HCT116 (cell line): Measurements from ENCODE around the gene FRMD4A. TPM values are rescaled to one million over a fixed set of nuclear protein-coding genes. Genes with fewer than 3 reads are reported as not detected.

Source experiments
- ATAC-seq: fragments of 200-7000 bp; cut with Tn5 transposase; 2 replicates; pipeline ENCODE4 v1.9.1; 2020; ENCODE audit warnings: mild to moderate bottlenecking, moderate library complexity
- BruUV-seq: library from RNA; stranded (reverse); fragments of 400-500 nt; replicated peaks from 2 replicates; lab custom pipeline; 2021; lab: Mats Ljungman, UMichigan
- CTCF ChIA-PET: fragments of 300-600 bp; sonication (Branson Sonifier 250); formaldehyde crosslinking; loops from one replicate; lab custom pipeline; 2021; ENCODE audit warnings: antibody characterized with exemption; lab: Charles Lee
- POLR2A ChIA-PET: fragments of 300-600, 350-600 bp; sonication (Branson Sonifier 250); formaldehyde crosslinking; loops from one replicate; lab custom pipeline; 2021; ENCODE audit warnings: antibody characterized with exemption; lab: Charles Lee
- RAD21 ChIA-PET, 2 experiments: fragments of 300-600 bp; sonication (Branson Sonifier 250); formaldehyde crosslinking; loops; one replicate each; lab custom pipeline; 2023; ENCODE audit warnings: low total read pairs in 2 of 2; ENCODE audit not compliant: uncharacterized antibody in 2 of 2, unreplicated experiment in 2 of 2, low non-redundant PET in 1 of 2; lab: Charles Lee
- DNase-seq: peaks from one replicate; pipeline ENCODE4 v3.0.0-alpha.2; 2010; ENCODE audit warnings: low read depth, low spot score
- H2AFZ ChIP-seq: fragments of 200-600 bp; shearing (Covaris generic), sonication (generic); 2 replicates; pipeline ENCODE4 v1.6.1; 2017; ENCODE audit warnings: low read depth, mixed run types, mixed read lengths, antibody characterized with exemption, low read length; ENCODE audit not compliant: poor library complexity, severe bottlenecking
- H3K27ac ChIP-seq: 2 replicates; pipeline ENCODE4 v1.5.1; 2012; ENCODE audit warnings: low read depth, low read length
- H3K27me3 ChIP-seq: fragments of 200-600 bp; sonication (generic); 2 replicates; pipeline ENCODE4 v1.6.1; 2016; ENCODE audit warnings: mixed run types, low read length, mixed read lengths; ENCODE audit not compliant: insufficient read depth
- H3K36me3 ChIP-seq, 2 experiments: fragments of 200-500 bp in 1 of 2; fragments of 200-600 bp in 1 of 2; sonication (Bioruptor generic) in 1 of 2; sonication (generic) in 1 of 2; 2 replicates each; pipeline versions ENCODE4 v1.5.1 to v1.6.1; 2014 to 2016; ENCODE audit warnings: low read length in 2 of 2, inconsistent platforms in 1 of 2, mixed read lengths in 1 of 2, mixed run types in 1 of 2; ENCODE audit not compliant: insufficient read depth in 2 of 2, control insufficient read depth in 1 of 2
- H3K4me1 ChIP-seq, 2 experiments: fragments of 200-600 bp in 1 of 2; sonication (generic) in 1 of 2; 2 replicates each; pipeline versions ENCODE4 v1.5.1 to v1.6.1; 2012 to 2017; ENCODE audit warnings: low read length in 2 of 2, inconsistent platforms in 1 of 2, mild to moderate bottlenecking in 1 of 2, mixed read lengths in 1 of 2, mixed run types in 1 of 2, moderate library complexity in 1 of 2; ENCODE audit not compliant: insufficient read depth in 2 of 2, control insufficient read depth in 1 of 2
- H3K4me2 ChIP-seq: fragments of 200-600 bp; sonication (generic); 2 replicates; pipeline ENCODE4 v1.6.1; 2017; ENCODE audit warnings: mixed run types, low read length, mixed read lengths
- H3K4me3 ChIP-seq, 2 experiments: fragments of 200-600 bp in 1 of 2; sonication (generic) in 1 of 2; replicated peaks in 1 of 2; 2 replicates each; pipeline ENCODE4 v1.5.1; 2011 to 2016; ENCODE audit warnings: low read length in 2 of 2, control low read depth in 1 of 2, low read depth in 1 of 2, mild to moderate bottlenecking in 1 of 2, mixed read lengths in 1 of 2, mixed run types in 1 of 2
- H3K79me2 ChIP-seq: fragments of 200-600 bp; sonication (generic); 2 replicates; pipeline ENCODE4 v1.6.1; 2017; ENCODE audit warnings: mild to moderate bottlenecking, mixed run types, low read length, moderate library complexity, mixed read lengths; ENCODE audit not compliant: insufficient read depth
- H3K9ac ChIP-seq: fragments of 200-600 bp; sonication (generic); 2 replicates; pipeline ENCODE4 v1.6.1; 2016; ENCODE audit warnings: low read length, mixed read lengths
- H3K9me2 ChIP-seq: fragments of 200-600 bp; sonication (generic), shearing (Covaris generic); 2 replicates; pipeline ENCODE4 v1.6.1; 2017; ENCODE audit warnings: mixed run types, mild to moderate bottlenecking, moderate library complexity; ENCODE audit not compliant: insufficient read depth
- H3K9me3 ChIP-seq, 2 experiments: fragments of 200-500 bp in 1 of 2; fragments of 200-600 bp in 1 of 2; sonication (Bioruptor generic) in 1 of 2; sonication (generic) in 1 of 2; 2 replicates each; pipeline ENCODE4 v1.6.1; 2014 to 2017; ENCODE audit warnings: low read length in 2 of 2, mixed read lengths in 2 of 2, inconsistent platforms in 1 of 2, low read depth in 1 of 2, mild to moderate bottlenecking in 1 of 2, mixed run types in 1 of 2, moderate library complexity in 1 of 2; ENCODE audit not compliant: control insufficient read depth in 1 of 2, insufficient read depth in 1 of 2
- H4K20me1 ChIP-seq: fragments of 200-600 bp; sonication (generic), shearing (Covaris generic); 2 replicates; pipeline ENCODE4 v1.6.1; 2017; ENCODE audit warnings: mixed run types, mild to moderate bottlenecking, moderate library complexity; ENCODE audit not compliant: insufficient read depth
- ATF3 ChIP-seq: IDR thresholded peaks from 2 replicates; pipeline ENCODE4 v1.6.1; 2012
- CEBPB ChIP-seq: IDR thresholded peaks from 2 replicates; pipeline ENCODE4 v1.6.1; 2012; ENCODE audit warnings: low read depth
- CTCF ChIP-seq, 3 experiments: fragments of 200-600 bp in 1 of 3; sonication (generic) in 1 of 3; IDR thresholded peaks in 2 of 3; conservative IDR thresholded peaks in 1 of 3; 2 replicates each; pipeline ENCODE4 v1.5.1; 2012 to 2017; ENCODE audit warnings: low read depth in 2 of 3, low read length in 2 of 3, antibody characterized with exemption in 1 of 3, borderline replicate concordance in 1 of 3, control low read depth in 1 of 3, mild to moderate bottlenecking in 1 of 3, mixed read lengths in 1 of 3, mixed run types in 1 of 3, moderate library complexity in 1 of 3; ENCODE audit not compliant: insufficient read depth in 1 of 3
- EGR1 ChIP-seq: IDR thresholded peaks from 2 replicates; pipeline ENCODE4 v1.6.1; 2012; ENCODE audit warnings: low read depth
- EZH2phosphoT487 ChIP-seq: fragments of 200-600 bp; IDR thresholded peaks from 2 replicates; pipeline ENCODE4 v1.6.1; 2018; ENCODE audit warnings: antibody characterized with exemption, borderline replicate concordance
- JUND ChIP-seq: IDR thresholded peaks from 2 replicates; pipeline ENCODE4 v1.6.1; 2012
- MAX ChIP-seq: IDR thresholded peaks from 2 replicates; pipeline ENCODE4 v1.6.1; 2012
- POLR2A ChIP-seq: IDR thresholded peaks from 2 replicates; pipeline ENCODE4 v1.7.0; 2011; ENCODE audit warnings: borderline replicate concordance; ENCODE audit not compliant: insufficient read depth, insufficient read length; ENCODE audit errors: extremely low read depth
- POLR2AphosphoS5 ChIP-seq: IDR thresholded peaks from 2 replicates; pipeline ENCODE4 v1.6.1; 2011; ENCODE audit warnings: mild to moderate bottlenecking, low read depth, low read length, moderate library complexity
- RAD21 ChIP-seq: IDR thresholded peaks from 2 replicates; pipeline ENCODE4 v1.6.1; 2012; ENCODE audit warnings: low read depth, mild to moderate bottlenecking
- REST ChIP-seq: IDR thresholded peaks from 2 replicates; pipeline ENCODE4 v1.6.1; 2012; ENCODE audit warnings: low read depth
- SP1 ChIP-seq: IDR thresholded peaks from 2 replicates; pipeline ENCODE4 v1.6.1; 2012; ENCODE audit warnings: low read depth
- SRF ChIP-seq: IDR thresholded peaks from 2 replicates; pipeline ENCODE4 v1.6.1; 2012; ENCODE audit warnings: low read depth
- TCF7L2 ChIP-seq: IDR thresholded peaks from 2 replicates; pipeline ENCODE4 v1.7.0; 2011; ENCODE audit warnings: borderline replicate concordance, inconsistent platforms; ENCODE audit not compliant: insufficient read depth, insufficient read length; ENCODE audit errors: extremely low read depth
- YY1 ChIP-seq: IDR thresholded peaks from 2 replicates; pipeline ENCODE4 v1.6.1; 2011; ENCODE audit warnings: low read length, low read depth, moderate library complexity, mild to moderate bottlenecking; ENCODE audit not compliant: insufficient replicate concordance; ENCODE audit errors: extremely low read depth
- intact Hi-C: fragments of 100-400 bp; cut with micrococcal nuclease; formaldehyde crosslinking; loops from 2 replicates; pipeline ENCODE4 v1.10.0; 2022
- total RNA-seq: library from RNA; stranded (reverse); gene quantifications from one replicate; pipeline ENCODE4 v1.2.1, GENCODE V29; 2021; ENCODE audit not compliant: unreplicated experiment

FRMD4A gene
- total RNA-seq, 1 experiment from 2014 or later, result 0.20 TPM

DNA sequence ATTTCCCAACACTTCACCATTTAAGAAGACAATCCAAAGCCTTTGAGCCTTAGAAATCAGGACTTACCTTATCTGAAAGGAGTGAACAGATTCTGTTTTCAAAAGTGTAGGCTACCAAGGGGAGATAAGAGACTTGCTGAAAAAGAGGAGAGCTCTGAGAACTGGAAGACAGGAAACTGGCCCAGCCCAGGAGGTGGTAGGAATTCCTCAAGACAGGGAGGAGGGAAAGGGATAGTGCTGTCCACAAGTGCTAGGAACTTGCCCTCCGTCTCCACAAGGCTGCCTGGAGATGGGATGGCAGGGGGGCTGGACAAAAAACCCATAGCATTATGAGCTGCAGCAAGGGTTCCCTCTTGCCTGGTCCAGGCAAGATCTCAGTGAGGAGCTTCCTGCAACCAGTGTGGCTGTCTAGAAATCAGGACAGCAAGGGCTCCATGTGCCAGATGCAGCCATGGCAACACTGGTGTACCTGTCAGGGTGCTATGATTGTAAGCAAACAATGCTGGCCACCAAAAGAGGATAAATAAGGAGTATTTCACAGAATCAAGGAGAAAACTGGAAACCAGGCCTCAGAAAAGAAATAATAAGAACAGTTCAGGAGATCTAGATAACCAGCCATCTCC, 22.7 kb upstream of the FRMD4A start:
- Histone ChIP-seq H3K27ac (no peak overlapping the region), H3K4me1 (no peaks in the 10 kb centered on the region), H3K9me3 (no peaks in the 10 kb centered on the region), H3K9me2 (no peaks in the 10 kb centered on the region), H3K27me3 (peaks cover 63% of the 10 kb centered on the region), H3K79me2 (no peaks in the 10 kb centered on the region), H4K20me1 (no peaks in the 10 kb centered on the region), H3K36me3 (no peaks in the 10 kb centered on the region), H2AFZ (no peak overlapping the region), H3K4me3 (no peak overlapping the region), H3K4me2 (no peak overlapping the region), H3K9ac (no peak overlapping the region)
- POLR2A ChIA-PET, result no interaction called here
- RAD21 ChIA-PET, result no interaction called here
- ATAC-seq (no peak), DNase-seq (no peak)
- intact Hi-C loops, result no loop called here
- no TSS peak for BruUV-seq
- CTCF ChIA-PET, result interaction anchor here (1.2 kb wide), 1 partner anchor 32 kb away, joined by 3 read pairs; no protein-coding TSS in a partner anchor
- TF ChIP-seq CEBPB (no peak), SRF (no peak), POLR2A (no peak), REST (no peak), MAX (no peak)

GRCh38 chr10:14350006-14350405, 19.3 kb upstream of the FRMD4A start:
- peaks cover 69% of the 10 kb centered on the region for H3K27me3 ChIP-seq
- CTCF ChIA-PET, result no interaction called here
- TF ChIP-seq POLR2AphosphoS5, result no peak
- no peak for TF ChIP-seq POLR2A
- no peak for TF ChIP-seq RAD21
- no peak for TF ChIP-seq ATF3
- no peak for TF ChIP-seq EGR1
- TF ChIP-seq SP1, result no peak
- TF ChIP-seq JUND, result no peak
- no peak for TF ChIP-seq EZH2phosphoT487
- no peak for TF ChIP-seq TCF7L2
- no peak for TF ChIP-seq SRF
- TF ChIP-seq CTCF (IDR thresholded peaks at IDR 0.05 in 2 of 3, conservative IDR thresholded peaks at IDR 0.05 in 1 of 3; ENCODE audit: borderline replicate concordance in 1 of 3, insufficient read depth in 1 of 3, low read depth in 2 of 3, low read length in 2 of 3), result no peak
- no peak for TF ChIP-seq CEBPB
- TF ChIP-seq YY1, result no peak

More at GRCh38 chr10:14350006-14350405, 19.3 kb upstream of the FRMD4A start:
- Histone ChIP-seq H3K9me2 (no peaks in the 10 kb centered on the region), H3K4me3 (no peak overlapping the region), H3K9ac (no peak overlapping the region), H3K4me2 (no peak overlapping the region), H3K36me3 (no peaks in the 10 kb centered on the region), H2AFZ (no peak overlapping the region), H3K27ac (no peak overlapping the region), H4K20me1 (no peaks in the 10 kb centered on the region), H3K79me2 (no peaks in the 10 kb centered on the region), H3K4me1 (no peaks in the 10 kb centered on the region), H3K9me3 (no peaks in the 10 kb centered on the region)
- ChIA-PET POLR2A (no interaction called here), RAD21 (no interaction called here)
- DNase-seq (no peak), ATAC-seq (no peak)
- intact Hi-C loops, result no loop called here
- no TSS peak for BruUV-seq
